Transverse colon (tissue), 4 donors: ENCODE results near the gene CARF.

Experiments
- EP300 ChIP-seq: sonication (generic); formaldehyde crosslinking; IDR thresholded peaks from one replicate; pipeline ENCODE4 v1.6.1; 2017; ENCODE audit warnings: antibody characterized with exemption, low read depth
- POLR2AphosphoS5 ChIP-seq, 3 donors: sonication (generic); formaldehyde crosslinking; IDR thresholded peaks; one replicate each; pipeline ENCODE4 v1.6.1; 2016; ENCODE audit warnings: antibody characterized with exemption in 3 of 3
- TF ChIP-seq, protein P1 (sequence below), 5 experiments: fragments of 200-600 bp in 3 of 5; fragments of 450-650 bp in 2 of 5; sonication (generic) in 3 of 5; IDR thresholded peaks; 1 replicate in 2 of 5; 2 replicates in 3 of 5; pipeline ENCODE4 v1.5.1; 2016 to 2017; ENCODE audit warnings: antibody characterized with exemption in 5 of 5, inconsistent platforms in 3 of 5, mild to moderate bottlenecking in 2 of 5, moderate library complexity in 1 of 5

DNA sequence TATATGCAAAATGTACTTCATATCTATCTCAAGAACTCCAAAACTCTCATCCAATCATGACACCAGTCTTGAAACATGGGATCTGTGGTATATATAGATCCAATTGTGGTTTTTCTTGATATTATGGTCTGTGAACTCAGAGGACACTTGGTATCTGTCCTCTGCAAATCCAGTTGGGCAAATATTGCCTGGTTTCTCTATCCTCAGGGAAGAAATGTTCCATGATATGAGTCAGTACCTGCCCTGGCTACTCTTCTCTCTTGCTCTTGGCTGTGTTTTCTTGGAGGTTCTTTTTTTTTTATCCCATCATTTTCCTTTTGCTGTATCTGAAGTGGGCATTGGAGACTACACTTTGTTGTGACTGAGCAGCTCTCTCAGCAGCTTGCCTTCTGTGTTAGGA is 113.5 kb downstream of the CARF start:
- TF ChIP-seq POLR2AphosphoS5 (IDR thresholded peaks at IDR 0.05) (no peak), EP300 (no peak)
- TF ChIP-seq, protein P1, sequence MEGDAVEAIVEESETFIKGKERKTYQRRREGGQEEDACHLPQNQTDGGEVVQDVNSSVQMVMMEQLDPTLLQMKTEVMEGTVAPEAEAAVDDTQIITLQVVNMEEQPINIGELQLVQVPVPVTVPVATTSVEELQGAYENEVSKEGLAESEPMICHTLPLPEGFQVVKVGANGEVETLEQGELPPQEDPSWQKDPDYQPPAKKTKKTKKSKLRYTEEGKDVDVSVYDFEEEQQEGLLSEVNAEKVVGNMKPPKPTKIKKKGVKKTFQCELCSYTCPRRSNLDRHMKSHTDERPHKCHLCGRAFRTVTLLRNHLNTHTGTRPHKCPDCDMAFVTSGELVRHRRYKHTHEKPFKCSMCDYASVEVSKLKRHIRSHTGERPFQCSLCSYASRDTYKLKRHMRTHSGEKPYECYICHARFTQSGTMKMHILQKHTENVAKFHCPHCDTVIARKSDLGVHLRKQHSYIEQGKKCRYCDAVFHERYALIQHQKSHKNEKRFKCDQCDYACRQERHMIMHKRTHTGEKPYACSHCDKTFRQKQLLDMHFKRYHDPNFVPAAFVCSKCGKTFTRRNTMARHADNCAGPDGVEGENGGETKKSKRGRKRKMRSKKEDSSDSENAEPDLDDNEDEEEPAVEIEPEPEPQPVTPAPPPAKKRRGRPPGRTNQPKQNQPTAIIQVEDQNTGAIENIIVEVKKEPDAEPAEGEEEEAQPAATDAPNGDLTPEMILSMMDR (IDR thresholded peaks at IDR 0.05) = no peak
